SU-DHL-6 (cell line): ENCODE results near the gene CDCA7.
"Not testable (repeated sequence)": the region's sequence is repeated elsewhere in the genome, so short reads cannot be mapped to it uniquely, and the experiment has no call there.

Experiments
- H2AFZ ChIP-seq: fragments of 200-600 bp; sonication (generic); 2 replicates; pipeline ENCODE4 v1.6.1; 2014; ENCODE audit warnings: low read depth, mild to moderate bottlenecking, moderate library complexity, mixed read lengths, antibody characterized with exemption, low read length; ENCODE audit not compliant: severe bottlenecking
- H3F3A ChIP-seq: fragments of 200-600 bp; shearing (Covaris generic); 2 replicates; pipeline ENCODE4 v1.6.0; 2016; ENCODE audit warnings: antibody characterized with exemption, mild to moderate bottlenecking; ENCODE audit not compliant: insufficient read depth
- H3K27ac ChIP-seq: fragments of 200-600 bp; sonication (generic); 2 replicates; pipeline ENCODE4 v1.5.1; 2016; ENCODE audit warnings: low read depth, mild to moderate bottlenecking, low read length, moderate library complexity, mixed read lengths
- H3K27me3 ChIP-seq: fragments of 200-600 bp; sonication (generic), shearing (Covaris generic); 2 replicates; pipeline ENCODE4 v1.6.0; 2014; ENCODE audit warnings: mild to moderate bottlenecking, low read length
- H3K36me3 ChIP-seq: fragments of 200-600 bp; sonication (generic); 2 replicates; pipeline ENCODE4 v1.6.1; 2014; ENCODE audit warnings: mild to moderate bottlenecking, low read length, mixed read lengths
- H3K4me2 ChIP-seq: fragments of 300-600, 200-600 bp; shearing (Covaris generic), sonication (generic); 2 replicates; pipeline ENCODE4 v1.6.0; 2014; ENCODE audit warnings: low read length, low read depth, mild to moderate bottlenecking; ENCODE audit not compliant: poor library complexity, severe bottlenecking
- H3K4me3 ChIP-seq: fragments of 200-600 bp; sonication (generic); 2 replicates; pipeline ENCODE4 v1.5.1; 2014; ENCODE audit warnings: antibody characterized with exemption, low read length, mild to moderate bottlenecking, mixed read lengths; ENCODE audit not compliant: insufficient read depth, poor library complexity, severe bottlenecking
- H3K79me2 ChIP-seq: fragments of 200-600 bp; sonication (generic); 2 replicates; pipeline ENCODE4 v1.6.1; 2014; ENCODE audit warnings: mild to moderate bottlenecking, low read length, moderate library complexity; ENCODE audit not compliant: insufficient read depth
- H3K9ac ChIP-seq: fragments of 200-600 bp; sonication (generic); 2 replicates; pipeline ENCODE4 v1.7.0; 2014; ENCODE audit warnings: mild to moderate bottlenecking, low read length
- H3K9me2 ChIP-seq: fragments of 200-600 bp; sonication (generic); replicated peaks from 2 replicates; pipeline ENCODE4 v1.6.1; 2014; ENCODE audit warnings: low read length; ENCODE audit not compliant: insufficient read depth
- H3K9me3 ChIP-seq: fragments of 200-600 bp; sonication (generic); 2 replicates; pipeline ENCODE4 v1.6.1; 2014; ENCODE audit warnings: low read length, mixed read lengths; ENCODE audit not compliant: insufficient read depth
- H4K20me1 ChIP-seq: fragments of 200-600 bp; sonication (generic); 2 replicates; pipeline ENCODE4 v1.6.1; 2014; ENCODE audit warnings: low read depth, mild to moderate bottlenecking, antibody characterized with exemption, low read length, moderate library complexity, mixed read lengths
- EZH2phosphoT487 ChIP-seq: fragments of 200-600 bp; sonication (generic), shearing (Covaris generic); conservative IDR thresholded peaks from 2 replicates; pipeline ENCODE4 v1.6.1; 2018; ENCODE audit warnings: mild to moderate bottlenecking, antibody characterized with exemption, low read length, moderate library complexity, mixed read lengths
- TF ChIP-seq, protein P1 (sequence below): fragments of 200-600 bp; sonication (generic); IDR thresholded peaks from one replicate; pipeline ENCODE4 v1.5.1; 2017; ENCODE audit warnings: antibody characterized with exemption, mild to moderate bottlenecking, low read length, moderate library complexity; ENCODE audit not compliant: insufficient read depth, poor library complexity, severe bottlenecking

The CDCA7 gene

DNA sequence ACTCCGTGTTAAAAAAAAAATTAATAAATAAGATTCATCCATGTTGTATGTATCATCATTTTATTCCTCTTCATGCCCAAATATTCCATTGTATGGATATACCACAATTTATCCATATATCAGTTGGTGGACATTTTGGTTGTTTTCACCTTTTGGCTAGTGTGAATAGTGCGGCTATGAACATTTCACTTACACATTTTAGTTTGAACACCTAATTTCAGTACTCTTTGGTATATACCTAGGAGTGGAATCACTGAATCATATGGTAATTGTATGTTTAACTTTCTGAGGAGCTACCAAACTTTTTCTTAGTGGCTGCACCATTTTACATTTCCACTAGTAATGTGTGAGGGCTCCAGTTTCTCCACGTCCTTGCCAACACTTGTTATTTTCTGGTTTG is 20.0 kb downstream of the CDCA7 start:
- Histone ChIP-seq H3K4me3 (no peak overlapping the region), H3K9me2 (no peaks in the 10 kb centered on the region), H3K27ac (no peak overlapping the region), H3K79me2 (no peaks in the 10 kb centered on the region), H3F3A (peaks cover 5% of the 10 kb centered on the region; the same call in 1 of the 2 replicates), H3K9me3 (no peaks in the 10 kb centered on the region), H3K27me3 (no peaks in the 10 kb centered on the region), H3K4me2 (no peak overlapping the region), H4K20me1 (no peaks in the 10 kb centered on the region; the same call in 1 of the 2 replicates), H3K36me3 (peaks cover 12% of the 10 kb centered on the region; the same call in 1 of the 2 replicates), H2AFZ (no peak overlapping the region), H3K9ac (no peak overlapping the region)
- TF ChIP-seq EZH2phosphoT487 = no peak
- TF ChIP-seq, protein P1, sequence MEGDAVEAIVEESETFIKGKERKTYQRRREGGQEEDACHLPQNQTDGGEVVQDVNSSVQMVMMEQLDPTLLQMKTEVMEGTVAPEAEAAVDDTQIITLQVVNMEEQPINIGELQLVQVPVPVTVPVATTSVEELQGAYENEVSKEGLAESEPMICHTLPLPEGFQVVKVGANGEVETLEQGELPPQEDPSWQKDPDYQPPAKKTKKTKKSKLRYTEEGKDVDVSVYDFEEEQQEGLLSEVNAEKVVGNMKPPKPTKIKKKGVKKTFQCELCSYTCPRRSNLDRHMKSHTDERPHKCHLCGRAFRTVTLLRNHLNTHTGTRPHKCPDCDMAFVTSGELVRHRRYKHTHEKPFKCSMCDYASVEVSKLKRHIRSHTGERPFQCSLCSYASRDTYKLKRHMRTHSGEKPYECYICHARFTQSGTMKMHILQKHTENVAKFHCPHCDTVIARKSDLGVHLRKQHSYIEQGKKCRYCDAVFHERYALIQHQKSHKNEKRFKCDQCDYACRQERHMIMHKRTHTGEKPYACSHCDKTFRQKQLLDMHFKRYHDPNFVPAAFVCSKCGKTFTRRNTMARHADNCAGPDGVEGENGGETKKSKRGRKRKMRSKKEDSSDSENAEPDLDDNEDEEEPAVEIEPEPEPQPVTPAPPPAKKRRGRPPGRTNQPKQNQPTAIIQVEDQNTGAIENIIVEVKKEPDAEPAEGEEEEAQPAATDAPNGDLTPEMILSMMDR = no peak

DNA sequence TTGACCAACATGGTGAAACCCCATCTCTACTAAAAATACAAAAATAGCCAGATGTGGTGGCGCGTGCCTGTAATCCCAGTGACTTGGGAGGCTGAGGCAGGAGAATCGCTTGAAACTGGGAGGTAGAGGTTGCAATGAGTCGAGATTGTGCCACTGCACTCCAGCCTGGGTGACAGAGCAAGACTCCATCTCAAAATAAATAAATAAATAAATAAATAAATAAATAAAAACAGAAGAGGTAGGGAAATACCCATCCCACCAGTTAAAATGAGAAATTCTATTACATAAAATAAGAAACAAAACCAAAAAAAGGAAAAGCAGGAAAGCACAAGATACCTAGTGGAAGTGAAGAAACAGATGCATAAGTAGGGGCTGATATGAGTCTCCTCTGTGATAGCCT is 30.9 kb downstream of the CDCA7 start:
- not testable (repeated sequence) for H3K9ac ChIP-seq, H3K4me2 ChIP-seq

DNA sequence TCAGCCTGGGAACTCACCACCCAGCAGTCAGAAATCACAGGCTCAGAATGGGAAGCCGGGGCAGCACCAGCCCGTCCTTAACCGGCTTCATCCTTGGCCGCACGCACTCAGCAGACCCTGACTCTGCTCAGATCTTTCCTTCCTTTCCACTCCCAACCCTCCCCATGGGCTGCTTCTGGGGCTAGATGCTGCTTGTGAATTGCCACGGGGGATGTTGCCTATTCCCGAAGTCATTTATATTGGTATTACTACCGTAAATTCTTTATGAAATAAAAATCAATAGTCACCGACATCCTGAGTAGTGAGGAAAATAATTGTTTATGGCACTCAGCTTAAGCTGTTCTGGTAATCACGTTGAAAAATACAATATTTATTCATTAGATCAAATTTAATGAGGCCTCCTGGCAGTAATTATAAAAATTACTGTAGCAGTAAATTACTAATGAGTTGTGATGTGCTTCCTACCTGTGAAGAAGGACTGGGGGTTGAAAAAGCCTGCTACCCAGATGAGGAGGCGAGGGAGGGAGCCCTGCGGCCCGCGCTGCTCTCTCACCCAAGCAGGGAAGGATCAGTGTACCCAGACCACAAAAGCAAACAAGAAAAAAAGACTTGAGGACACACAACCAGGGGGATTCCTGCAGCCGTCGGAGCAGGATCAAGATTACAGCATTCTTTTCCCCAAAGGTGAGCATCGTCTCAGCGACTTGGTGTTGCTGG is 31.5 kb downstream of the CDCA7 start:
- no peak overlapping the region for H3K9ac ChIP-seq
- no peaks in the 10 kb centered on the region for H3K9me3 ChIP-seq
- H3F3A ChIP-seq = no peaks in the 10 kb centered on the region
- H3K9me2 ChIP-seq = no peaks in the 10 kb centered on the region
- no peak overlapping the region for H2AFZ ChIP-seq
- TF ChIP-seq, protein P1 = no peak
- no peak for TF ChIP-seq EZH2phosphoT487
- no peak overlapping the region for H3K27ac ChIP-seq
- H4K20me1 ChIP-seq = no peaks in the 10 kb centered on the region; the same call in 1 of the 2 replicates
- H3K27me3 ChIP-seq = no peaks in the 10 kb centered on the region
- H3K79me2 ChIP-seq = no peaks in the 10 kb centered on the region
- no peak overlapping the region for H3K4me3 ChIP-seq
- H3K4me2 ChIP-seq = no peak overlapping the region
- H3K36me3 ChIP-seq = no peaks in the 10 kb centered on the region

More for the DNA sequence above, 30.9 kb downstream of the CDCA7 start:
- H3K36me3 ChIP-seq, H3K9me3 ChIP-seq, H2AFZ ChIP-seq, H3F3A ChIP-seq, H3K27me3 ChIP-seq, H3K4me3 ChIP-seq, H3K9me2 ChIP-seq, H3K79me2 ChIP-seq, H3K27ac ChIP-seq, H4K20me1 ChIP-seq: not testable (repeated sequence)

DNA sequence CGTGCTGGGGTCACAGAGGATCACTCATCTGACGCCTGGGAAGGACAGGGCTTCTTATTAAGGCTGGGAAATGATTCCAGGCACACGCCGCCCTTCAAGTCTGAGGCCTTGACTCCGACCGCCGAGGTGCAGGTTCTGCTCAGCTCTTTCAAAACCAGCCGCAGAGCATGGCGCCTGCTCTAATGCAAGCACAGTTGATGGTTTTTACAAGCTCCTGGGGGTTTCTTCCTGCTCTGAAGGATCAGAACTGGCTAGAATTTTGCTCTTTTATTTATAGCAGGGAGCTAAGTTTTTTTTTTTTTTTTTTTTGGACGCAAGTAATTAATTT is 32.0 kb downstream of the CDCA7 start:
- H3K9me2 ChIP-seq = no peaks in the 10 kb centered on the region
- H4K20me1 ChIP-seq = no peaks in the 10 kb centered on the region; the same call in 1 of the 2 replicates
- no peaks in the 10 kb centered on the region for H3K9me3 ChIP-seq
- TF ChIP-seq, protein P1 = no peak
- TF ChIP-seq EZH2phosphoT487 = no peak
- no peak overlapping the region for H3K4me3 ChIP-seq
- no peaks in the 10 kb centered on the region for H3F3A ChIP-seq
- H3K79me2 ChIP-seq = no peaks in the 10 kb centered on the region
- H3K4me2 ChIP-seq = no peak overlapping the region
- no peaks in the 10 kb centered on the region for H3K27me3 ChIP-seq
- no peak overlapping the region for H3K9ac ChIP-seq
- H2AFZ ChIP-seq = no peak overlapping the region
- no peak overlapping the region for H3K27ac ChIP-seq
- H3K36me3 ChIP-seq = no peaks in the 10 kb centered on the region
